Astrocyte of the hippocampus (primary cell): ENCODE measurements around the gene CASP10.
"Not testable (repeated sequence)": the region's sequence is repeated elsewhere in the genome, so short reads cannot be mapped to it uniquely, and the experiment has no call there.

ENCODE experiments used
- DNase-seq: peaks from one replicate; pipeline ENCODE4 v3.0.0; 2011; ENCODE audit warnings: low read depth, low spot score

Gene CASP10

GRCh38 chr2:201182650-201183364 lies at the start of gene CASP10:
Gene CASP10 (plus strand): TSS chr2:201183141. CDS start chr2:201185778, 2,637 bp downstream.
- no peak for DNase-seq

GRCh38 chr2:201135386-201135785 lies 47.6 kb upstream of the CASP10 start:
- DNase-seq: no peak

GRCh38 chr2:201136889-201137321 lies 46.0 kb upstream of the CASP10 start:
- peak; percentile 41 for DNase-seq

- DNase-seq: no peak
Observed at GRCh38 chr2:201137505-201138400, 45.2 kb upstream of the CASP10 start.

- DNase-seq: no peak
Observed at GRCh38 chr2:201138401-201138970, 44.5 kb upstream of the CASP10 start.

- DNase-seq: not testable (repeated sequence)
Observed at GRCh38 chr2:201138986-201139781, 43.8 kb upstream of the CASP10 start.

GRCh38 chr2:201139836-201140604 lies 42.9 kb upstream of the CASP10 start:
- no peak for DNase-seq

GRCh38 chr2:201144101-201145051 lies 38.6 kb upstream of the CASP10 start:
- no peak for DNase-seq

GRCh38 chr2:201148434-201148990 lies 34.4 kb upstream of the CASP10 start:
- DNase-seq: no peak

- peak; percentile 88 for DNase-seq
Observed at GRCh38 chr2:201149064-201149820, 33.7 kb upstream of the CASP10 start.

- DNase-seq: peak; percentile 80
Observed at GRCh38 chr2:201149821-201150165, 33.1 kb upstream of the CASP10 start.

GRCh38 chr2:201150454-201151020 lies 32.4 kb upstream of the CASP10 start:
- DNase-seq: no peak

GRCh38 chr2:201151127-201151981 lies 31.6 kb upstream of the CASP10 start:
- DNase-seq: peak; percentile 64

GRCh38 chr2:201152517-201152916 lies 30.4 kb upstream of the CASP10 start:
- no peak for DNase-seq

GRCh38 chr2:201152999-201153815 lies 29.7 kb upstream of the CASP10 start:
- no peak for DNase-seq

GRCh38 chr2:201154615-201155399 lies 28.1 kb upstream of the CASP10 start:
- no peak for DNase-seq
